NB4 (cell line): ENCODE measurements around the gene DIP2C.

Experiments used
- DNase-seq: peaks from one replicate; pipeline ENCODE4 v3.0.0; 2010; ENCODE audit warnings: low read depth
- H3K4me3 ChIP-seq: one replicate; pipeline ENCODE4 v1.5.1; 2011; ENCODE audit warnings: mild to moderate bottlenecking, low read depth, low read length, moderate library complexity
- MYC ChIP-seq: IDR thresholded peaks from 2 replicates; pipeline ENCODE4 v1.6.1; 2011; ENCODE audit warnings: low read depth, low read length
- POLR2A ChIP-seq: IDR thresholded peaks from 2 replicates; pipeline ENCODE4 v1.6.1; 2011; ENCODE audit warnings: mild to moderate bottlenecking; ENCODE audit not compliant: insufficient read length; ENCODE audit errors: extremely low read depth
- TF ChIP-seq, protein P1 (sequence below): IDR thresholded peaks from 2 replicates; pipeline ENCODE4 v1.6.1; 2011; ENCODE audit warnings: low read depth, low read length
- TF ChIP-seq, protein P2 (sequence below): IDR thresholded peaks from one replicate; pipeline ENCODE4 v1.5.1; 2012; ENCODE audit warnings: low read depth, low read length

The DIP2C gene

DNA sequence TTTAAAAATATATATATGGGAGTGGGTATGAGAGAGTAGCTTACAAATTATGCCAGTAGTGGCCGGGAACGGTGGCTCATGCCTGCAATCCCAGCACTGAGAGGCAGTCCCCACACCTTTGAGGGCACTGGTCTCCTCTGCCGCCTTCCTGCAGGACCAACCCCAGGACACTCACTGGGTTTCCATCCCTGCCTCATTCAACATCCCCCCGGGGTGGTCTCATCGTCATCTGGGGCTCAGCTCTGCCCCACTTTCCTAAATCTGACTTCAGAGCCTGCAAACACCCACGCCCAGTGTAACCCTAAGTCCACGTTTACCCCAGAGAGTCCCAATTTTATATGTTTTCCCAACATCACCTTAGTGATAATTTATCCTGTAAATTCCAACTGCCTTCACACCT lies 96.5 kb downstream of the DIP2C start:
- no peak for DNase-seq
- no peak for TF ChIP-seq POLR2A
- TF ChIP-seq, protein P1, sequence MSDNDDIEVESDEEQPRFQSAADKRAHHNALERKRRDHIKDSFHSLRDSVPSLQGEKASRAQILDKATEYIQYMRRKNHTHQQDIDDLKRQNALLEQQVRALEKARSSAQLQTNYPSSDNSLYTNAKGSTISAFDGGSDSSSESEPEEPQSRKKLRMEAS, result no peak
- TF ChIP-seq, protein P2, sequence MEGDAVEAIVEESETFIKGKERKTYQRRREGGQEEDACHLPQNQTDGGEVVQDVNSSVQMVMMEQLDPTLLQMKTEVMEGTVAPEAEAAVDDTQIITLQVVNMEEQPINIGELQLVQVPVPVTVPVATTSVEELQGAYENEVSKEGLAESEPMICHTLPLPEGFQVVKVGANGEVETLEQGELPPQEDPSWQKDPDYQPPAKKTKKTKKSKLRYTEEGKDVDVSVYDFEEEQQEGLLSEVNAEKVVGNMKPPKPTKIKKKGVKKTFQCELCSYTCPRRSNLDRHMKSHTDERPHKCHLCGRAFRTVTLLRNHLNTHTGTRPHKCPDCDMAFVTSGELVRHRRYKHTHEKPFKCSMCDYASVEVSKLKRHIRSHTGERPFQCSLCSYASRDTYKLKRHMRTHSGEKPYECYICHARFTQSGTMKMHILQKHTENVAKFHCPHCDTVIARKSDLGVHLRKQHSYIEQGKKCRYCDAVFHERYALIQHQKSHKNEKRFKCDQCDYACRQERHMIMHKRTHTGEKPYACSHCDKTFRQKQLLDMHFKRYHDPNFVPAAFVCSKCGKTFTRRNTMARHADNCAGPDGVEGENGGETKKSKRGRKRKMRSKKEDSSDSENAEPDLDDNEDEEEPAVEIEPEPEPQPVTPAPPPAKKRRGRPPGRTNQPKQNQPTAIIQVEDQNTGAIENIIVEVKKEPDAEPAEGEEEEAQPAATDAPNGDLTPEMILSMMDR, result no peak
- TF ChIP-seq MYC, result no peak
- no peak overlapping the region for H3K4me3 ChIP-seq

DNA sequence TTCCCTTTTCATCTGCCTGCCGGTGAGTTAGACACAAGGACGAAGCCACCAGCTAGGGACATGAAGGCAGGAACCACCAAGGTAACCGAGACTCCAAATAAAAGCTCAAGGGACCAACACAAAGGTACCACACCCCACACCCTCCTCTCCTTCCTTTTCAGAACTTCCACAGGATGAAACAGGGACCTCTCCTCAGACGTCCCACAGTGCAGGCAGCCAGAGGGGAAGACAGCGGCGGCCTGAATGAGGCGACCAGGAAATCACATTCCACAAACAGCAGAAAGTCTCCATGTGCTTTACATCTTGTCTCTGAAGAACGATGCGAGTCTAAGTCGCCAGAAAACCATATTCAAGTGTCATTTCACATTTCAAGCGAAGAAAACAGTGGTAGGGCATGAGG lies 97.8 kb downstream of the DIP2C start:
- no peak for DNase-seq
- no peak overlapping the region for H3K4me3 ChIP-seq
- TF ChIP-seq, protein P1, result no peak
- TF ChIP-seq, protein P2, result no peak
- TF ChIP-seq POLR2A (no peak), MYC (no peak)

DNA sequence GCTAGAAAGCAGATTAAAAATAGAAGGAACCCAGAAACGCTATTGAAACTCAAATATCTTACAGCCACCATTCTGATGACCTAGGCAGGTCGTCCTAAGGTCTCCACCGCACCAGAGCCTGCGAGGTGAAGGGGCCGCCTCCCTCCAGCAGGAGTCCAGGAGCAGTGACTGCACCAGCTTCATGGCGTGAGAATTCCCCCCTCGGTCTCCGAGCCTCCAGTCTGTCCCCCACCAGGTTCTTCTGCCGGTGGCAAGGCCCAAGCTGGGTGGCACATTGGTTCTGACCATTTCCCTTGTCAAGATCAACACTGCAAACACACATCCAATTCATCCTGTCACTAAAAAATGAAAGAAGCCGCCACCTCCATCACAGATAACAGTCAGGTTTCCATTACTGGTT lies 98.7 kb downstream of the DIP2C start:
- no peak for TF ChIP-seq MYC
- no peak for TF ChIP-seq POLR2A
- TF ChIP-seq, protein P2, result no peak
- no peak overlapping the region for H3K4me3 ChIP-seq
- DNase-seq, result no peak

DNA sequence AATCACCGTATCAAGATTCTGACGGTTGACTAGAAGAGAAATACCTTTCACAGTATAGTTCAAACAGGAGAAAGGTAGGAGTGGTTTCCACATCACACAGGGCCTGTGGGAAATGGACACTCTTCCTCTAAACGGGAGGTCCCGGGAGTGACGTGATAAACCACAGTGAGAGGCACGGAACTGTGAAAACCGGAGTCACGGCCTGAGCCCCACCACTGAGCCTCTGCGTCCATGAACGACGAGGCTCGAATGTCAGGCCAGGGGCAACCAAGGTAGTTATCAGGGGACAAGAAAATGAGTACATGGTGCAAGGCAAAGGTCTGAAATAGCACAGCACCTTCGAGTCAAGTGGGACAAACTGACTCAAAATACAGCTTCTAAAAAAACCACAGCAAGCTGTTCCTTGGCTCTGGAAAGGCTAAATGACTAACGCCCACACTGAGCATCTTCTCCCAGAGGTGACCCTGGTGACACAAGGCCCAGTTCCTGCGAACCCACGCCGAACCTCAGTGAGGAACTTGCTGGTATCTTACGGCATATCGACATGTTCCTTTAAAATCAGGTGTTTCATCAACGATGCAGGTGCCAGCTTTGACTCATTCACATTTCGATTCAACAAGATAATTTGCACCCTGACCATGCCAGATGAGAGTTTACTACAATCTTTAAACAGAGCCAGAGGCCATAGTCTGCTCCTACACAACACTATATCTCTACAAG lies 99.3 kb downstream of the DIP2C start:
- no peak overlapping the region for H3K4me3 ChIP-seq
- no peak for DNase-seq
- TF ChIP-seq POLR2A, result no peak
- TF ChIP-seq, protein P1, result no peak
- TF ChIP-seq MYC, result no peak
- TF ChIP-seq, protein P2, result no peak

DNA sequence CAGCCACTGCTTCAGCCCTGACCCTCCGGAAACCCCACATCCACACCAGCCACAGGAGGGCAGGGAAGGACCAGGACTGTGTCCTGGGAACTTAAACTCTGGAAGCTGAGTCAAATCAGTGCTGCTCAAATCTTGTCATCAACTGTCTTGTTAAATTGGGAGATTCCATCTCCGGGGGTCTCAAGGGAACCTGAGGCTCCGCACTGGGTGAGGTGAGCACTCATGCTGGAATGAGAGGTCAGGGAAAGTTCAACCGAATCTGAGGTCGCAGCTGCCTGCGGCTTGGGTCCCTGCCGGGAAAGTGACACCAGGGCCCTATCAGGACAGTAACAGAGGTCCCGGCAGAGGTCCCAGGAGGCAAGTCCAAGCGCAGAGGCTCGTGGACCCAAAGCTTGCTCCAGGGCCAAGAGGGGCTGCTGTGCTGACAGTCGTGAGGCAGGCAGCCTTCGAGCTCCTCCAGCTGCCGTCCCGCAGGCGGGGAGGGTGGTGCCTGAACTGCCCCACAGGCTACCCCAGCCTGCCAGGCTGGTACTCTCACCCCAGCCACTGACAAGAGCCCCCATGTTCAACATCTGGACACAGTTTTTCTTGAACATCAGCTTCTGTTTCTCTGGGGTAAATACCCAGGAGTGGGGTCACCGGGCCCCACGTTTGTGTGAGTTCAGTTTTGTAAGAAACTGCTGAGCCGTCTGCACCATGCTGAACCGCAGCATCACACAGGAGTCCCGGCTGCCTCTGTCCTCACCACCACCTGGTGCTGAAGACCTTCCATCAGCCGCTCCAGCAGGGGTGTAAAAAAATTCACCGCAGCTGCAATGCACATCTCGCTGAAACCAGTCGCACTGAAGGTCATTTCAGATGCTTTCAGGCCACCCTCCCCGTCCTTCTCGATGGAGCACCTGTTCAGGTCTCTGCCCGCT lies 101.0 kb downstream of the DIP2C start:
- TF ChIP-seq, protein P1, result no peak
- TF ChIP-seq POLR2A, result no peak
- TF ChIP-seq MYC, result no peak
- TF ChIP-seq, protein P2, result no peak
- no peak for DNase-seq
- H3K4me3 ChIP-seq, result no peak overlapping the region
